A549 (cell line): ENCODE data around the gene ZMYM5. TPM values are rescaled to one million over a fixed set of nuclear protein-coding genes. Genes with fewer than 3 reads are reported as not detected.
"Not testable (repeated sequence)": the region's sequence is repeated elsewhere in the genome, so short reads cannot be mapped to it uniquely, and the experiment has no call there.

ENCODE experiments used
- ATAC-seq, 2 experiments: fragments of 200-7000 bp in 1 of 2; fragments of >200 bp in 1 of 2; cut with Nextera tagmentation in 1 of 2; cut with Tn5 transposase in 1 of 2; 3 replicates each; pipeline versions ENCODE4 v1.8.0 to v1.9.1; 2018 to 2020; ENCODE audit warnings: mild to moderate bottlenecking in 1 of 2, moderate library complexity in 1 of 2
- CTCF ChIA-PET: fragments of 300-600 bp; sonication (Branson Sonifier 250); formaldehyde crosslinking; extraction: SDS; loops from one replicate; lab custom pipeline; 2021; ENCODE audit warnings: antibody characterized with exemption, inconsistent platforms; lab: Yijun Ruan, JAX
- POLR2A ChIA-PET: fragments of 350-600 bp; formaldehyde crosslinking; extraction: SDS; loops from one replicate; lab custom pipeline; 2021; ENCODE audit warnings: antibody characterized with exemption, inconsistent platforms; lab: Yijun Ruan, JAX
- DNase-seq, 2 experiments: peaks; one replicate each; pipeline versions ENCODE4 v3.0.0 to v3.0.0-alpha.2; 2011 to 2016; ENCODE audit warnings: low read depth in 1 of 2, low spot score in 1 of 2
- FAIRE-seq: peaks from 2 replicates; lab custom pipeline; 2011; peaks lifted over from hg19 to GRCh38; lab: Jason Lieb, UNC
- H3K27ac ChIP-seq, 2 experiments: fragments of >200 bp; sonication (Bioruptor Twin); formaldehyde crosslinking; 3 replicates each; pipeline ENCODE4 v1.5.1; 2016 to 2017
- H3K4me1 ChIP-seq: fragments of >200 bp; sonication (Bioruptor Twin); formaldehyde crosslinking; 3 replicates; pipeline ENCODE4 v1.6.1; 2016
- H3K4me2 ChIP-seq: fragments of >200 bp; sonication (Bioruptor Twin); formaldehyde crosslinking; 3 replicates; pipeline ENCODE4 v1.6.1; 2016
- H3K4me3 ChIP-seq: fragments of >200 bp; sonication (Bioruptor Twin); formaldehyde crosslinking; 3 replicates; pipeline ENCODE4 v1.5.1; 2016
- H3K9me3 ChIP-seq: fragments of >200 bp; sonication (Bioruptor Twin); formaldehyde crosslinking; 3 replicates; pipeline ENCODE4 v1.6.1; 2016
- CBX2 ChIP-seq: fragments of 200-600 bp; sonication (generic); IDR thresholded peaks from 2 replicates; pipeline ENCODE4 v1.6.1; 2016; ENCODE audit warnings: low read depth, mild to moderate bottlenecking, borderline replicate concordance
- CEBPB ChIP-seq, 2 experiments: fragments of >200 bp in 1 of 2; sonication (Bioruptor Twin) in 1 of 2; formaldehyde crosslinking in 1 of 2; IDR thresholded peaks; 2 replicates each; pipeline ENCODE4 v1.6.1; 2012 to 2016
- CHD4 ChIP-seq: fragments of 200-600 bp; sonication (generic); IDR thresholded peaks from 2 replicates; pipeline ENCODE4 v1.6.1; 2016; ENCODE audit warnings: antibody characterized with exemption, mild to moderate bottlenecking, borderline replicate concordance
- EP300 ChIP-seq, 2 experiments: fragments of >200 bp; sonication (Bioruptor Twin); formaldehyde crosslinking; IDR thresholded peaks; 2 replicates in 1 of 2; 3 replicates in 1 of 2; pipeline ENCODE4 v1.6.1; 2016 to 2017
- FOSB ChIP-seq: fragments of 250-450 bp; sonication (Bioruptor Pico); IDR thresholded peaks from 2 replicates; pipeline ENCODE4 v1.5.0; 2020; ENCODE audit warnings: mild to moderate bottlenecking, moderate library complexity
- FOSL2 ChIP-seq, 2 experiments: fragments of 450-650 bp in 1 of 2; fragments of >200 bp in 1 of 2; sonication (Bioruptor Twin) in 1 of 2; formaldehyde crosslinking; IDR thresholded peaks; 2 replicates each; pipeline versions ENCODE4 v1.5.0 to v1.6.1; 2016 to 2020; ENCODE audit warnings: mild to moderate bottlenecking in 1 of 2, moderate library complexity in 1 of 2
- HOXA7 ChIP-seq: fragments of 250-450 bp; sonication (Bioruptor Pico); IDR thresholded peaks from 2 replicates; pipeline ENCODE4 v1.5.0; 2020; ENCODE audit warnings: mild to moderate bottlenecking, moderate library complexity
- NFE2L2 ChIP-seq: fragments of 150-350 bp; conservative IDR thresholded peaks from 2 replicates; pipeline ENCODE4 v1.6.1; 2014; ENCODE audit warnings: low read length
- PBX3 ChIP-seq: IDR thresholded peaks from 2 replicates; pipeline ENCODE4 v1.6.1; 2012
- RFX5 ChIP-seq: fragments of 450-650 bp; IDR thresholded peaks from 2 replicates; pipeline ENCODE4 v1.7.1; 2014; ENCODE audit warnings: antibody characterized with exemption, mild to moderate bottlenecking, moderate library complexity
- SMC3 ChIP-seq: fragments of >200 bp; sonication (Bioruptor Twin); formaldehyde crosslinking; IDR thresholded peaks from 3 replicates; pipeline ENCODE4 v1.6.1; 2018; ENCODE audit warnings: inconsistent platforms
- SREBF2 ChIP-seq: fragments of 450-650 bp; IDR thresholded peaks from 2 replicates; pipeline ENCODE4 v1.6.1; 2014; ENCODE audit warnings: mild to moderate bottlenecking, moderate library complexity
- TFCP2L1 ChIP-seq: fragments of 250-450 bp; sonication (Bioruptor Pico); IDR thresholded peaks from 2 replicates; pipeline ENCODE4 v1.5.0; 2021; ENCODE audit warnings: mild to moderate bottlenecking
- USF2 ChIP-seq: fragments of 450-650 bp; IDR thresholded peaks from 2 replicates; pipeline ENCODE4 v1.6.1; 2014; ENCODE audit warnings: antibody characterized with exemption
- ZFP36 ChIP-seq: fragments of 450-650 bp; IDR thresholded peaks from 2 replicates; pipeline ENCODE4 v1.6.1; 2014; ENCODE audit warnings: borderline replicate concordance; ENCODE audit not compliant: partially characterized antibody
- WGBS: methylation state at CpG from one replicate; pipeline ENCODE4 v1.1.6; 2017; ENCODE audit errors: missing lambda C conversion rate; 5-methylcytosine and 5-hydroxymethylcytosine counted together
- polyA plus RNA-seq, 4 experiments: library from polyadenylated mRNA; depleted of rRNA in 3 of 4; stranded (reverse); fragments of >200 nt; fragmentation: RNase III in 1 of 4; extraction: RNeasy Plus Mini Kit Qiagen cat#74134 plus additional on column Dnase treatment in 1 of 4; gene quantifications; 2 replicates in 3 of 4; 3 replicates in 1 of 4; pipeline ENCODE4 v1.2.3, GENCODE V29; 2011 to 2017
- TF ChIP-seq, protein P1 (sequence below): fragments of >200 bp; sonication (Bioruptor Twin); formaldehyde crosslinking; IDR thresholded peaks from 2 replicates; pipeline ENCODE4 v1.6.1; 2016
- TF ChIP-seq, protein P2 (sequence below): fragments of 200-600 bp; sonication (generic); IDR thresholded peaks from 2 replicates; pipeline ENCODE4 v1.6.1; 2016; ENCODE audit warnings: antibody characterized with exemption, mild to moderate bottlenecking, moderate library complexity
- TF ChIP-seq, protein P3 (sequence below): fragments of 150-350 bp; IDR thresholded peaks from 2 replicates; pipeline ENCODE4 v1.6.1; 2014; ENCODE audit warnings: low read depth, mild to moderate bottlenecking, low read length

The ZMYM5 gene
- polyA plus RNA-seq, 2 of the 4 experiments (the other 2 are of a cell fraction): 6.1 to 14.3 TPM

- Histone ChIP-seq H3K27ac (peak overlapping the region; percentile 91 to 97; a peak in 5 of 6 replicates), H3K4me1 (peaks cover 23% of the 10 kb centered on the region), H3K4me2 (peak overlapping the region; percentile 94), H3K9me3 (no peaks in the 10 kb centered on the region), H3K4me3 (peak overlapping the region; percentile 67)
- no peak for ATAC-seq
- ChIA-PET CTCF (interaction anchor here (0.6 to 2.2 kb wide), 4 partner anchors 14 to 159 kb away, joined by 3 to 7 read pairs (median 4); no protein-coding TSS in a partner anchor), POLR2A (interaction anchor here (1.0 to 3.9 kb wide), 2 partner anchors 15 to 228 kb away, joined by 3 to 30 read pairs; no protein-coding TSS in a partner anchor)
- TF ChIP-seq, protein P1, sequence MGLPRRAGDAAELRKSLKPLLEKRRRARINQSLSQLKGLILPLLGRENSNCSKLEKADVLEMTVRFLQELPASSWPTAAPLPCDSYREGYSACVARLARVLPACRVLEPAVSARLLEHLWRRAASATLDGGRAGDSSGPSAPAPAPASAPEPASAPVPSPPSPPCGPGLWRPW: no peak
- TF ChIP-seq SREBF2 (no peak), CHD4 (no peak), EP300 (IDR thresholded peaks at IDR 0.05) (no peak), FOSL2 (IDR thresholded peaks at IDR 0.05) (no peak), FOSL2 (CRISPR knock-in tag; IDR thresholded peaks at IDR 0.05) (peak; percentile 15; the same call in 1 of the 2 replicates)
- no peak for FAIRE-seq
- 57% methylated on average over 4 of the region's 4 CpGs for WGBS
- peak in 1 of 2 experiments; percentile 53 for DNase-seq
Observed at GRCh38 chr13:19860884-19861655, 2.4 kb downstream of the ZMYM5 start.

DNA sequence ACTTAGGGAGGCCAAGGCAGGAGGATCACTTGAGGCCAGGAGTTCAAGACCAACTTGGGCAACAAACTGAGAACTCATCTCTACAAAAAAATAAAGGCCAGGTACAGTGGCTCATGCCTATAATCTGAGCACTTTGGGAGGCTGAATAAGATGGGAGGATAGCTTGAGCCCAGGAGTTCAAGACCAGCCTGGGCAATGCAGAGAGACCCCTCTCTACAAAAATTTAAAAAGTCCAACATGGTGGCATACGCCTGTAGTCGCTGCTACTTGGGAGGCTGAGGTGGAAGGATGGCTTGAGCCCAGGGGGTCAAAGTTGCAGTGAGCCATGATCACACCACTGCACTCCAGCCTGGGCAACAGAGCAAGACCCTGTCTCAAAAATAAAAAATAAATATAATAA is 5.8 kb downstream of the ZMYM5 start:
- peaks cover 16% of the 10 kb centered on the region for H3K4me1 ChIP-seq
- DNase-seq, H3K9me3 ChIP-seq, FAIRE-seq, POLR2A ChIA-PET, H3K27ac ChIP-seq, ATAC-seq, H3K4me3 ChIP-seq, H3K4me2 ChIP-seq: not testable (repeated sequence)
- WGBS: 94% methylated on average over 2 of the region's 2 CpGs
- CTCF ChIA-PET: interaction anchor here (0.5 kb wide), 1 partner anchor 273 kb away, joined by 4 read pairs; no protein-coding TSS in a partner anchor

- CTCF ChIA-PET: interaction anchor here (0.7 to 1.4 kb wide), 2 partner anchors 12 kb away, joined by 4 to 5 read pairs; partner anchors contain the start of gene ZMYM5
Observed at GRCh38 chr13:19852766-19853165, 10.7 kb downstream of the ZMYM5 start.

GRCh38 chr13:19845758-19846157 is 17.7 kb downstream of the ZMYM5 start:
- Histone ChIP-seq H3K4me3 (no peak overlapping the region), H3K4me2 (peak overlapping the region; percentile 64), H3K9me3 (no peaks in the 10 kb centered on the region), H3K27ac (peak overlapping the region; percentile 49 to 58; a peak in 5 of 6 replicates), H3K4me1 (peaks cover 18% of the 10 kb centered on the region)
- POLR2A ChIA-PET: interaction anchor here (1.2 to 2.0 kb wide), 3 partner anchors 17 to 63 kb away, joined by 3 to 30 read pairs (median 4); partner anchors contain the start of genes PSPC1 and ZMYM5
- DNase-seq: peak; percentile 76 to 78
- peak; percentile 93 to 97 for ATAC-seq
- 8% methylated on average over 2 of the region's 2 CpGs for WGBS
- no peak for FAIRE-seq
- CTCF ChIA-PET: interaction anchor here (0.6 to 1.5 kb wide), 3 partner anchors 16 to 61 kb away, joined by 3 to 8 read pairs (median 7); no protein-coding TSS in a partner anchor
- TF ChIP-seq USF2: peak; percentile 58; the same call in 1 of the 2 replicates
- TF ChIP-seq ZFP36: no peak
- no peak for TF ChIP-seq NFE2L2
- TF ChIP-seq, protein P1: no peak
- TF ChIP-seq SMC3: no peak
- no peak for TF ChIP-seq CBX2
- TF ChIP-seq, protein P2, sequence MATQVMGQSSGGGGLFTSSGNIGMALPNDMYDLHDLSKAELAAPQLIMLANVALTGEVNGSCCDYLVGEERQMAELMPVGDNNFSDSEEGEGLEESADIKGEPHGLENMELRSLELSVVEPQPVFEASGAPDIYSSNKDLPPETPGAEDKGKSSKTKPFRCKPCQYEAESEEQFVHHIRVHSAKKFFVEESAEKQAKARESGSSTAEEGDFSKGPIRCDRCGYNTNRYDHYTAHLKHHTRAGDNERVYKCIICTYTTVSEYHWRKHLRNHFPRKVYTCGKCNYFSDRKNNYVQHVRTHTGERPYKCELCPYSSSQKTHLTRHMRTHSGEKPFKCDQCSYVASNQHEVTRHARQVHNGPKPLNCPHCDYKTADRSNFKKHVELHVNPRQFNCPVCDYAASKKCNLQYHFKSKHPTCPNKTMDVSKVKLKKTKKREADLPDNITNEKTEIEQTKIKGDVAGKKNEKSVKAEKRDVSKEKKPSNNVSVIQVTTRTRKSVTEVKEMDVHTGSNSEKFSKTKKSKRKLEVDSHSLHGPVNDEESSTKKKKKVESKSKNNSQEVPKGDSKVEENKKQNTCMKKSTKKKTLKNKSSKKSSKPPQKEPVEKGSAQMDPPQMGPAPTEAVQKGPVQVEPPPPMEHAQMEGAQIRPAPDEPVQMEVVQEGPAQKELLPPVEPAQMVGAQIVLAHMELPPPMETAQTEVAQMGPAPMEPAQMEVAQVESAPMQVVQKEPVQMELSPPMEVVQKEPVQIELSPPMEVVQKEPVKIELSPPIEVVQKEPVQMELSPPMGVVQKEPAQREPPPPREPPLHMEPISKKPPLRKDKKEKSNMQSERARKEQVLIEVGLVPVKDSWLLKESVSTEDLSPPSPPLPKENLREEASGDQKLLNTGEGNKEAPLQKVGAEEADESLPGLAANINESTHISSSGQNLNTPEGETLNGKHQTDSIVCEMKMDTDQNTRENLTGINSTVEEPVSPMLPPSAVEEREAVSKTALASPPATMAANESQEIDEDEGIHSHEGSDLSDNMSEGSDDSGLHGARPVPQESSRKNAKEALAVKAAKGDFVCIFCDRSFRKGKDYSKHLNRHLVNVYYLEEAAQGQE: no peak
- no peak for TF ChIP-seq FOSB (CRISPR knock-in tag)
- TF ChIP-seq PBX3: no peak
- TF ChIP-seq SREBF2: no peak
- no peak for TF ChIP-seq CEBPB (IDR thresholded peaks at IDR 0.05)
- no peak for TF ChIP-seq HOXA7 (CRISPR knock-in tag)
- TF ChIP-seq FOSL2 (IDR thresholded peaks at IDR 0.05): no peak; the same call in 1 of the 2 replicates
- TF ChIP-seq FOSL2 (CRISPR knock-in tag; IDR thresholded peaks at IDR 0.05): peak; percentile 85
- TF ChIP-seq TFCP2L1: no peak

More at GRCh38 chr13:19852766-19853165, 10.7 kb downstream of the ZMYM5 start:
- Histone ChIP-seq H3K4me1 (no peaks in the 10 kb centered on the region), H3K4me2 (no peak overlapping the region), H3K9me3 (no peaks in the 10 kb centered on the region), H3K4me3 (no peak overlapping the region), H3K27ac (no peak overlapping the region)
- ATAC-seq (no peak), DNase-seq (no peak), FAIRE-seq (no peak)
- POLR2A ChIA-PET: interaction anchor here (1.2 kb wide), 1 partner anchor 11 kb away, joined by 6 read pairs; the partner anchor contains the start of gene ZMYM5
- TF ChIP-seq, protein P3, sequence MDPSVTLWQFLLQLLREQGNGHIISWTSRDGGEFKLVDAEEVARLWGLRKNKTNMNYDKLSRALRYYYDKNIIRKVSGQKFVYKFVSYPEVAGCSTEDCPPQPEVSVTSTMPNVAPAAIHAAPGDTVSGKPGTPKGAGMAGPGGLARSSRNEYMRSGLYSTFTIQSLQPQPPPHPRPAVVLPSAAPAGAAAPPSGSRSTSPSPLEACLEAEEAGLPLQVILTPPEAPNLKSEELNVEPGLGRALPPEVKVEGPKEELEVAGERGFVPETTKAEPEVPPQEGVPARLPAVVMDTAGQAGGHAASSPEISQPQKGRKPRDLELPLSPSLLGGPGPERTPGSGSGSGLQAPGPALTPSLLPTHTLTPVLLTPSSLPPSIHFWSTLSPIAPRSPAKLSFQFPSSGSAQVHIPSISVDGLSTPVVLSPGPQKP: no peak
- TF ChIP-seq RFX5: no peak
- WGBS: 56% methylated on average over 1 of the region's 1 CpG
